MG63 (cell line): Measurements from ENCODE around the gene FAM3B. TPM values are rescaled to one million over a fixed set of nuclear protein-coding genes. Genes with fewer than 3 reads are reported as not detected.
"Not testable (repeated sequence)": the region's sequence is repeated elsewhere in the genome, so short reads cannot be mapped to it uniquely, and the experiment has no call there.

Experiments
- DNase-seq: peaks from one replicate; pipeline ENCODE4 v3.0.0-alpha.2; 2020
- H3K27me3 ChIP-seq: fragments of 250-450 bp; sonication (Bioruptor Pico); 2 replicates; pipeline ENCODE4 v1.5.1; 2020; ENCODE audit warnings: mild to moderate bottlenecking, moderate library complexity
- H3K36me3 ChIP-seq: fragments of 250-450 bp; sonication (Bioruptor Pico); 2 replicates; pipeline ENCODE4 v1.5.1; 2020; ENCODE audit warnings: mild to moderate bottlenecking, moderate library complexity
- H3K4me3 ChIP-seq: fragments of 250-450 bp; sonication (Bioruptor Pico); 2 replicates; pipeline ENCODE4 v1.5.1; 2020; ENCODE audit warnings: mild to moderate bottlenecking, moderate library complexity
- H3K9me3 ChIP-seq: fragments of 250-450 bp; sonication (Bioruptor Pico); 2 replicates; pipeline ENCODE4 v1.5.1; 2020; ENCODE audit warnings: mild to moderate bottlenecking, moderate library complexity
- total RNA-seq: library from RNA; depleted of rRNA; stranded (reverse); fragments of >200 nt; shearing (Covaris generic); gene quantifications from 2 replicates; pipeline ENCODE4 v1.2.3, GENCODE V29; 2014; ENCODE audit warnings: low replicate concordance

The FAM3B gene
- total RNA-seq, 1 experiment from 2014 or later = not detected

GRCh38 chr21:41338455-41338854, 21.9 kb downstream of the FAM3B start:
- Histone ChIP-seq H3K27me3 (0 out of 2 replicates have a peak, but pooled peaks cover 3% of the 10 kb centered on the region), H3K9me3 (peaks cover 6% of the 10 kb centered on the region; the same call in 1 of the 2 replicates), H3K36me3 (no peaks in the 10 kb centered on the region), H3K4me3 (no peak overlapping the region)
- DNase-seq = no peak

GRCh38 chr21:41342035-41342434, 25.4 kb downstream of the FAM3B start:
- Histone ChIP-seq H3K27me3 (0 out of 2 replicates have a peak, but pooled peaks cover 3% of the 10 kb centered on the region), H3K4me3 (no peak overlapping the region), H3K36me3 (no peaks in the 10 kb centered on the region), H3K9me3 (peaks cover 6% of the 10 kb centered on the region; the same call in 1 of the 2 replicates)
- DNase-seq = no peak

GRCh38 chr21:41344146-41344545, 27.5 kb downstream of the FAM3B start:
- DNase-seq = no peak
- no peaks in the 10 kb centered on the region for H3K36me3 ChIP-seq
- H3K27me3 ChIP-seq = peaks cover 3% of the 10 kb centered on the region; the same call in 1 of the 2 replicates
- no peak overlapping the region for H3K4me3 ChIP-seq
- peaks cover 4% of the 10 kb centered on the region; the same call in 1 of the 2 replicates for H3K9me3 ChIP-seq

DNA sequence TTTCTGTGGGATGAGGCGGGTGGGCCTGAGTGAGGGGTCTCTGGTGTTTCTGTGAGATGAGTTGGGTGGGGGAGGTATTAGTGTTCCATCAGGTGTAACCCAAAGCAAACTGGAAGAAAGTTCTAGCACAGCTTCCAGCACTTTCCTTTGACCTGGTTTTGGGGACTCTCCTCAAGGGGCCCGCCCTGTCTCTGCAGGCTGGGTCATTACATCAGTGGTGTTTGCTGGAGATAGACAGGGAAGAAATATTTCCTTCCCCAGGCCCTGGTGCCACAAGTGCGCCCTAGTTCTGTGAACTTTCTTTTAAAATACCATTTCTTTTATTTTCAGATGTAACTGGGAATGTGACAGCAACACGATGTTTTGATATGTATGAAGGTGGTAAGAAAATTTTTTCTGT, 28.8 kb downstream of the FAM3B start:
- H3K27me3 ChIP-seq = peaks cover 3% of the 10 kb centered on the region; the same call in 1 of the 2 replicates
- peaks cover 4% of the 10 kb centered on the region; the same call in 1 of the 2 replicates for H3K9me3 ChIP-seq
- no peaks in the 10 kb centered on the region for H3K36me3 ChIP-seq
- no peak for DNase-seq
- H3K4me3 ChIP-seq = no peak overlapping the region

- H3K27me3 ChIP-seq = peaks cover 3% of the 10 kb centered on the region; the same call in 1 of the 2 replicates
- no peak for DNase-seq
Measured at GRCh38 chr21:41345934-41346685, 29.5 kb downstream of the FAM3B start.

DNA sequence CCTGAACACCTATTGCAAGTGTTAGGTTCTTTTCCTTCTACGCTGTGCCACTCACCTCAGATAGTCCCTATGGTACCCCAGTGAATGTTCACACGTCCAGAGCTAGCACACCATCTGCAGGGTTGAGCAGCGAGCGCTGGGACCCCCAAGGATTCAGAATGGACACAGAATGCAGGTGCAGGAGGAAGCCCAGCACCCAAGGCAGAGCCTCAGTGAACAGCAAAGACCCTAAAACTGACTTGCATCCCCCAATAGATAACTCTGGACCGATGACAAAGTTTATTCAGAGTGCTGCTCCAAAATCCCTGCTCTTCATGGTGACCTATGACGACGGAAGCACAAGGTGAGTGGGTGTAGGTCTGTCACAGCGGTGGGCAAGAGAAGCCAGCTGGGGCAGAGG, 30.2 kb downstream of the FAM3B start:
- Histone ChIP-seq H3K36me3 (no peaks in the 10 kb centered on the region), H3K9me3 (peaks cover 4% of the 10 kb centered on the region; the same call in 1 of the 2 replicates), H3K27me3 (peaks cover 3% of the 10 kb centered on the region; the same call in 1 of the 2 replicates), H3K4me3 (no peak overlapping the region)
- DNase-seq = no peak

More at GRCh38 chr21:41345934-41346685, 29.5 kb downstream of the FAM3B start:
- Histone ChIP-seq H3K4me3 (no peak overlapping the region), H3K36me3 (no peaks in the 10 kb centered on the region), H3K9me3 (peaks cover 4% of the 10 kb centered on the region; the same call in 1 of the 2 replicates)

DNA sequence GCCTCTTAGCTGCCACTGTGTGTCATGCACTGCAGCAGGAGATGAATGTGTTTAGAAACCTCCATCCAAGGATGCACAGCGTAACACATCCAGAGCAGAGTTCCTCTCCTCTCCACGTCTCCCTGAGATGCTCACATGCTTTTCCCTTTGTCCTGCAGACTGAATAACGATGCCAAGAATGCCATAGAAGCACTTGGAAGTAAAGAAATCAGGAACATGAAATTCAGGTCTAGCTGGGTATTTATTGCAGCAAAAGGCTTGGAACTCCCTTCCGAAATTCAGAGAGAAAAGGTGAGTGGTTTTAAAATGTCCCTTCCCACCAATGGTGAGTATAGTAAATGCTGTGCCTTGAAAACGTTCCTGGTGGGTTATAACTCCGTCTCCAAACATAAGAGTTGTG, 31.8 kb downstream of the FAM3B start:
- DNase-seq = no peak
- no peaks in the 10 kb centered on the region for H3K9me3 ChIP-seq
- H3K27me3 ChIP-seq = no peaks in the 10 kb centered on the region; the same call in 1 of the 2 replicates
- H3K4me3 ChIP-seq = no peak overlapping the region
- no peaks in the 10 kb centered on the region for H3K36me3 ChIP-seq

DNA sequence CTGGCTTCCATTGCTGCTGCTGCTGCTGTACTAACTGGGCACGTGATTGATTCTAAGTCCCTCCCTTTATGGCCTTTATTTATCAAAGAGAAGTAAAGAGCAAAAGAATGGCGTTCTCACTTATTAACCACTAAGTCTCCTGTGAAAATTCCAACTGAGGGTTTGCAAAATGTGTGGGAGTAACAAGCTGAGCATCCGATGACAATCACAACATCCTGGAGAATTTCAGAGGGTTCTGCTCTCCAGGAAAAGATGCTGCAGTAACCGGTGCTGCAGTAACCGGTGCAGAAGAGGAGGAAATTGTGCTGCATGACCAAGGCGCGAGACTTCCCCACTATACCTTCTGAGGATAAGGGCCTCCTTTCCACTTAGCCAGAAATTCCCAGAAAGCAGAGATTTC, 32.5 kb downstream of the FAM3B start:
- H3K4me3 ChIP-seq = no peak overlapping the region
- no peak for DNase-seq
- no peaks in the 10 kb centered on the region; the same call in 1 of the 2 replicates for H3K27me3 ChIP-seq
- no peaks in the 10 kb centered on the region for H3K36me3 ChIP-seq
- no peaks in the 10 kb centered on the region for H3K9me3 ChIP-seq

- Histone ChIP-seq H3K9me3 (no peaks in the 10 kb centered on the region), H3K4me3 (no peak overlapping the region), H3K27me3 (no peaks in the 10 kb centered on the region; the same call in 1 of the 2 replicates), H3K36me3 (no peaks in the 10 kb centered on the region)
- no peak for DNase-seq
Measured at GRCh38 chr21:41349619-41350390, 33.2 kb downstream of the FAM3B start.

DNA sequence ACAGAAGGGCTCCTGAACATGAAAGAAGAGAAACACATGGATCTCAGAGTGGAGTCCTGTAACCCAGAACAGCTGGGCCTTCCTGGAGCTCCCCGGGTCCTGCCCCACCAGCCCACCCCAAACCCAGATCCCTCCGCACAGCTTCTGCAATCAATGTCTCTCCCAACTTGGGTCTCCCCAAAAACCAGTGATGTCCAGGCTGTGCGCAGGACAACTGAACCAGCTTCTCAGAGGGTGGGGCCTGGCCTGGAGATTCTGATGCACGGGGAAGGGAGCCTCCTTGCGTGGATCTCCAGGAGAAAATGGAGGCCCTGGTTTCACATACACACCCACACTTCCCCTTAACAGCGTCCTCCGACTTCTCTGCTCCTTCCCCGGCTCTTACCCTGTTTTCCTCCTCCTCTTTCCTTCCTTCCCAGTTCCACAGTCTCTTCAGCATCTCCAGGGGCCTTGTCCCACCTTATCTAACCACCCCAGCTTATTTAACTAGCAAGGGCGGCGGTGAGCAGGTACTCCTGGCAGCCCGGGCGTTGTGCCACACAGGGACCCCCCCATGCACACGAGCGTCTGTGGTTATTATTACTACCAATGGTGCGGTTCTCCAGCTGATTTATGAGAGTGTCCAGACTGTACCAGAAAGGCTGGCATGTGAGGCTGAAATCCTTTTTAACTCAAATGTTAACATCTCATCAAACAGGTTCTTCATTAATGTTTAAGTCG, 34.0 kb downstream of the FAM3B start:
- Histone ChIP-seq H3K4me3 (no peak overlapping the region), H3K9me3 (no peaks in the 10 kb centered on the region), H3K27me3 (no peaks in the 10 kb centered on the region; the same call in 1 of the 2 replicates), H3K36me3 (no peaks in the 10 kb centered on the region)
- no peak for DNase-seq

DNA sequence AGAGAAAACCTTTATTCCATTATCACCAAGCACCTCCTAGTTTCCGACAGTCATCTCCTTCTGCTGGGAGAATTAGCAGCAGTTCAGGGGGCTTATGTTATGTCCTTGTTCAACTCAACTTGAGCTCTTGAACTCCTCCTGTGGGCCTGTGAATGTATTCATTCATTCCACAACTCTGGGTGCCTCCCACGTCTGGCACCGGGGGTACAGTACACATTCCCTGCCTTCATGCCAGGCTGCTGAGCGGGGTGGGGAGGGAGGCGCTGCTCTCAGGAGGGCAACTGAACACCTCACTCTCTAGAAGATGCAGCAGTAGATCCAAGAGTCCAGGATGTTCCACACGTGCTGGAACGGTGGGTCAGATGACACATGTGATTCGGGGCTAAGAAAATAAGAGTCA, 40.9 kb downstream of the FAM3B start:
- H3K27me3 ChIP-seq = peaks cover 3% of the 10 kb centered on the region; the same call in 1 of the 2 replicates
- H3K9me3 ChIP-seq = no peaks in the 10 kb centered on the region
- no peak overlapping the region for H3K4me3 ChIP-seq
- H3K36me3 ChIP-seq = no peaks in the 10 kb centered on the region
- DNase-seq = no peak

DNA sequence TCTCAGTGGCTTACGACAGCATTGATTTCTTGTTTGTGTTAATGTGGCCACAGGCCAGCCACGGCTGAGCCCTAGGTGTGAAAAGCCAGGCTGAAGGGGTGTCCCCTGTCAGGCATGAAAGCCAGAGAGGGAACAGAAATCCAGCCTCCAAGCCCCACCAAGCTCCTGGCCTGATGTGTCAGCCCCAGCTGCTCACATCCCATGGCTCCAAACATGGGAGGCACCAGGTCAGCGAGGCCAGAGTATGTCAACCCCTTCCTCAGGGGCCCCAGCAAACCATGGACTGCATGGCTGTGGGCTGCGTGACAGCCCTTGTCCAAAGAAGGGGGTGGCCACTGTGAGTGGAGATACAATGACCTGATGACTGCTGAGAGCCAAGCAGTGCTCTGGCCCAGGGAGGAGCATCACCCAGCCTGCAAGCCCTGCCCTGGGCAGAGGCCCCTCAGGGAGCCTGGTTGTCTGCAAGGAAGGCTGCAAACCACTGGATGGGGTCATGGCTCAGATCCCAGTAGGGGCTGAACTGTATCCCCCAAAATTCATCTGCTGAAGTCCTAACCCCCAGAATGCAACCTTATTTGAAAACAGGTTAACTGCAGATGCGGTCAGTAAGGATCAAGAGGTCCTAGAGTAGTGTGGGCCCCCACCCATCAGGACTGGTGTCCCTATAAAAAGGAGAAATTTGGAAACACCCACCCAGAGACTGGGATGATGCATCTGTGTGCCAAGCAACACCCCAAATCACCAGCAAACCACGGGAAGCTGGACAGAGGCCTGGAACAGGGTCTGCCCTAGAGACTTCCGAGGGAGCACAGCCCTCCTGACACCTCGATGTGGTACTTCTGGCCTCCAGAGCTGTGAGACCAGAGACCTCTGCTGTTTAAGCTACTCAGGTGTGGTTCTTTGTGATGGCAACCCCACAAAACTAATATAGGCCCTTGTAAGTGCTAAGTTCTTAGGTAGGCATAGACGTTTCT, 41.9 kb downstream of the FAM3B start:
- Histone ChIP-seq H3K36me3 (no peaks in the 10 kb centered on the region), H3K9me3 (no peaks in the 10 kb centered on the region), H3K27me3 (peaks cover 3% of the 10 kb centered on the region; the same call in 1 of the 2 replicates), H3K4me3 (no peak overlapping the region)
- no peak for DNase-seq

- no peak for DNase-seq
- Histone ChIP-seq H3K36me3 (no peaks in the 10 kb centered on the region), H3K4me3 (no peak overlapping the region), H3K9me3 (no peaks in the 10 kb centered on the region), H3K27me3 (peaks cover 3% of the 10 kb centered on the region; the same call in 1 of the 2 replicates)
Measured at GRCh38 chr21:41359286-41359685, 42.7 kb downstream of the FAM3B start.

- H3K27me3 ChIP-seq, DNase-seq, H3K36me3 ChIP-seq, H3K4me3 ChIP-seq, H3K9me3 ChIP-seq: not testable (repeated sequence)
Measured at GRCh38 chr21:41359754-41360071, 43.1 kb downstream of the FAM3B start.

GRCh38 chr21:41360072-41360821, 43.6 kb downstream of the FAM3B start:
- Histone ChIP-seq H3K36me3 (no peaks in the 10 kb centered on the region), H3K4me3 (no peak overlapping the region), H3K9me3 (no peaks in the 10 kb centered on the region), H3K27me3 (peaks cover 3% of the 10 kb centered on the region; the same call in 1 of the 2 replicates)
- DNase-seq = no peak
